Natural killer cell treated with Interleukin-12 subunit alpha and Interleukin-12 subunit beta and Interleukin-15 and Interleukin-18, amount 100 ng/mL, for 72 hours (primary cell): ENCODE data around the gene IGF2BP1. TPM values are rescaled to one million over a fixed set of nuclear protein-coding genes. Genes with fewer than 3 reads are reported as not detected.
"Not testable (repeated sequence)": the region's sequence is repeated elsewhere in the genome, so short reads cannot be mapped to it uniquely, and the experiment has no call there.

Experiments
- ATAC-seq, 2 donors: fragments of 150-1000 bp; cut with Tn5 transposase in 1 of 2; sonication (Bioruptor Pico), chemical (Tn5 transposase) in 1 of 2; 2 replicates each; pipeline ENCODE4 v1.10.0; 2021
- DNase-seq: peaks from one replicate; pipeline ENCODE4 v3.0.0; 2022; ENCODE audit warnings: low spot score
- H3K27ac Mint-ChIP-seq, 2 donors: 1 replicate in 1 of 2; 2 replicates in 1 of 2; pipeline ENCODE4 v1.8.0; 2022; ENCODE audit warnings: mixed read lengths in 2 of 2, mild to moderate bottlenecking in 1 of 2, moderate library complexity in 1 of 2
- H3K27me3 Mint-ChIP-seq, 2 donors: 1 replicate in 1 of 2; 2 replicates in 1 of 2; pipeline ENCODE4 v1.8.0; 2022; ENCODE audit warnings: mixed read lengths in 2 of 2
- H3K36me3 Mint-ChIP-seq: one replicate; pipeline ENCODE4 v1.8.0; 2022; ENCODE audit warnings: mixed read lengths
- H3K4me1 Mint-ChIP-seq, 2 donors: 1 replicate in 1 of 2; 2 replicates in 1 of 2; pipeline ENCODE4 v1.8.0; 2022; ENCODE audit warnings: low read depth in 2 of 2, mixed read lengths in 2 of 2, mild to moderate bottlenecking in 1 of 2
- H3K4me3 Mint-ChIP-seq: one replicate; pipeline ENCODE4 v1.8.0; 2022; ENCODE audit warnings: mixed read lengths
- H3K9me3 Mint-ChIP-seq: 2 replicates; pipeline ENCODE4 v1.8.0; 2022; ENCODE audit warnings: mixed read lengths
- total RNA-seq, 2 donors: library from RNA; stranded (reverse); gene quantifications; one replicate each; pipeline ENCODE4 v1.2.3, GENCODE V29; 2022

The IGF2BP1 gene
- total RNA-seq, 2 donors from 2014 or later: 0.55 TPM; not detected in 1

DNA sequence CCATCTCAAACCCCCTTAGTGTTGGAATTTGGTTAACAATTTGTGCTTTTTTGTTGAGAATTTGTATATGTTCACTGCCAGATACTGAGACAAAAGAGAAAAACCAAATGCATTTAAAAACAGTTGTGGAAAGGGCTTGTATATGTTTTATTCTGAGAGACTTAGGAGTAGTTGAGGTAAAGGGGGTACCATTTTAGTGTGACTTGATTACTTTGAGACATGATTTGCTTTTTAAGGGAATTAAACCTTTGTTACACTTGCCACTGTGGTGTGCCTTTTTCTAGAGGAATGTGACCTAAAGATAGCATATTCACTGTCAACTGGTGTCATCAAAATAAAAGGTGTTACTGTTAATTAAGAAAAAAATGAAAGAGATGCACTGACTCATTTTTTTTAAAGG, 4.5 kb downstream of the IGF2BP1 start:
- Mint-ChIP-seq H3K27me3 (peaks cover 60 to 95% of the 10 kb centered on the region in 2 donors), H3K4me3 (no peak overlapping the region), H3K27ac (no peak overlapping the region), H3K9me3 (no peaks in the 10 kb centered on the region), H3K4me1 (peaks cover 13 to 14% of the 10 kb centered on the region in 2 donors), H3K36me3 (no peaks in the 10 kb centered on the region)
- no peak for DNase-seq
- ATAC-seq: no peak

- DNase-seq: no peak
- Mint-ChIP-seq H3K36me3 (no peaks in the 10 kb centered on the region), H3K27ac (no peak overlapping the region)
Observed at GRCh38 chr17:49002331-49002730, 5.1 kb downstream of the IGF2BP1 start.

DNA sequence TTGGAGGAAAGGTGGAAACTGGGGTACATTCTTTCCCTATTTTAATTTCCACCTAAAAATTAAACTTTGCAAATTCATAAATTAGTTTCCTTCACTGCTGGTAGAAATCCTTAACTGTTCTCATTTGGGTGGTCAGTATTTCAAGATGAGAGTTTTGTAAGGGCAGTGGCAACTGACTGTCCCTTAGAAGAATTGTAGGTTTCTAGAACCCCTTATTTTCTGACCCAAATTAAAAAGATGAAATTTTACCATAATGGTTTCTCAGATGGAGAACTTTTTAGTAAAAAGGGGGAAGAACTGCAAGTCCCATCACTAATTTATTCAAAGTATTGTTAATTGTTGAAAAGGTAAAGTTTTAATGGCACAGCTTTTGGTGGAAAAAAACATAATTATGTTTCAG, 5.6 kb downstream of the IGF2BP1 start:
- Mint-ChIP-seq H3K27me3 (peaks cover 63 to 95% of the 10 kb centered on the region in 2 donors), H3K4me1 (peaks cover 6 to 10% of the 10 kb centered on the region in 2 donors), H3K9me3 (no peaks in the 10 kb centered on the region), H3K27ac (no peak overlapping the region), H3K36me3 (no peaks in the 10 kb centered on the region), H3K4me3 (no peak overlapping the region)
- DNase-seq: no peak
- no peak for ATAC-seq

More at GRCh38 chr17:49002331-49002730, 5.1 kb downstream of the IGF2BP1 start:
- H3K27me3 Mint-ChIP-seq: peaks cover 62 to 95% of the 10 kb centered on the region in 2 donors
- no peak overlapping the region for H3K4me3 Mint-ChIP-seq
- H3K4me1 Mint-ChIP-seq: peaks cover 8 to 10% of the 10 kb centered on the region in 2 donors
- no peaks in the 10 kb centered on the region for H3K9me3 Mint-ChIP-seq
- no peak for ATAC-seq

GRCh38 chr17:49003557-49004511, 6.6 kb downstream of the IGF2BP1 start:
- no peak for ATAC-seq
- DNase-seq: no peak
- H3K27ac Mint-ChIP-seq: no peak overlapping the region
- no peaks in the 10 kb centered on the region for H3K9me3 Mint-ChIP-seq
- peaks cover 4 to 6% of the 10 kb centered on the region in 2 donors for H3K4me1 Mint-ChIP-seq
- peaks cover 66 to 97% of the 10 kb centered on the region in 2 donors for H3K27me3 Mint-ChIP-seq
- no peak overlapping the region for H3K4me3 Mint-ChIP-seq
- H3K36me3 Mint-ChIP-seq: no peaks in the 10 kb centered on the region

- Mint-ChIP-seq H3K9me3 (no peaks in the 10 kb centered on the region), H3K4me3 (no peak overlapping the region), H3K27ac (no peak overlapping the region), H3K36me3 (no peaks in the 10 kb centered on the region), H3K4me1 (peaks cover 4 to 6% of the 10 kb centered on the region in 2 donors), H3K27me3 (peaks cover 53 to 87% of the 10 kb centered on the region in 2 donors)
- DNase-seq (no peak), ATAC-seq (no peak)
Observed at GRCh38 chr17:49005140-49005539, 8.0 kb downstream of the IGF2BP1 start.

- H3K4me1 Mint-ChIP-seq, H3K27ac Mint-ChIP-seq, H3K36me3 Mint-ChIP-seq, DNase-seq, ATAC-seq, H3K4me3 Mint-ChIP-seq, H3K9me3 Mint-ChIP-seq: not testable (repeated sequence)
- H3K27me3 Mint-ChIP-seq: peaks cover 49 to 72% of the 10 kb centered on the region in 2 donors
Observed at GRCh38 chr17:49008908-49009307, 11.7 kb downstream of the IGF2BP1 start.

- no peak for DNase-seq
Observed at GRCh38 chr17:49012769-49013255, 15.6 kb downstream of the IGF2BP1 start.

GRCh38 chr17:49013311-49014213, 16.4 kb downstream of the IGF2BP1 start:
- H3K9me3 Mint-ChIP-seq: no peaks in the 10 kb centered on the region

More at GRCh38 chr17:49012769-49013255, 15.6 kb downstream of the IGF2BP1 start:
- no peaks in the 10 kb centered on the region for H3K36me3 Mint-ChIP-seq
- H3K4me3 Mint-ChIP-seq: no peak overlapping the region
- ATAC-seq: no peak
- no peak overlapping the region for H3K27ac Mint-ChIP-seq
- peaks cover 0 to 2% of the 10 kb centered on the region in 2 donors for H3K4me1 Mint-ChIP-seq
- H3K9me3 Mint-ChIP-seq: no peaks in the 10 kb centered on the region
- H3K27me3 Mint-ChIP-seq: peaks cover 33 to 52% of the 10 kb centered on the region in 2 donors

GRCh38 chr17:49015179-49015923, 18.2 kb downstream of the IGF2BP1 start:
- H3K4me1 Mint-ChIP-seq: peaks cover 0 to 2% of the 10 kb centered on the region in 2 donors
- no peaks in the 10 kb centered on the region for H3K9me3 Mint-ChIP-seq
- no peak overlapping the region for H3K4me3 Mint-ChIP-seq
- ATAC-seq (no peak), DNase-seq (no peak)
- peaks cover 31 to 41% of the 10 kb centered on the region in 2 donors for H3K27me3 Mint-ChIP-seq
- H3K27ac Mint-ChIP-seq: no peak overlapping the region
- H3K36me3 Mint-ChIP-seq: no peaks in the 10 kb centered on the region

More at GRCh38 chr17:49013311-49014213, 16.4 kb downstream of the IGF2BP1 start:
- H3K4me3 Mint-ChIP-seq: no peak overlapping the region
- H3K27me3 Mint-ChIP-seq: peaks cover 33 to 48% of the 10 kb centered on the region in 2 donors
- H3K4me1 Mint-ChIP-seq: peaks cover 0 to 2% of the 10 kb centered on the region in 2 donors
- H3K27ac Mint-ChIP-seq: no peak overlapping the region
- ATAC-seq (no peak), DNase-seq (no peak)
- no peaks in the 10 kb centered on the region for H3K36me3 Mint-ChIP-seq

- H3K4me3 Mint-ChIP-seq: no peak overlapping the region
- no peaks in the 10 kb centered on the region for H3K9me3 Mint-ChIP-seq
- no peak overlapping the region for H3K27ac Mint-ChIP-seq
- H3K27me3 Mint-ChIP-seq: peaks cover 27 to 33% of the 10 kb centered on the region in 2 donors
- no peak for DNase-seq
- ATAC-seq: no peak
- H3K4me1 Mint-ChIP-seq: peaks cover 0 to 2% of the 10 kb centered on the region in 2 donors
- H3K36me3 Mint-ChIP-seq: no peaks in the 10 kb centered on the region
Observed at GRCh38 chr17:49015924-49016774, 19.0 kb downstream of the IGF2BP1 start.

DNA sequence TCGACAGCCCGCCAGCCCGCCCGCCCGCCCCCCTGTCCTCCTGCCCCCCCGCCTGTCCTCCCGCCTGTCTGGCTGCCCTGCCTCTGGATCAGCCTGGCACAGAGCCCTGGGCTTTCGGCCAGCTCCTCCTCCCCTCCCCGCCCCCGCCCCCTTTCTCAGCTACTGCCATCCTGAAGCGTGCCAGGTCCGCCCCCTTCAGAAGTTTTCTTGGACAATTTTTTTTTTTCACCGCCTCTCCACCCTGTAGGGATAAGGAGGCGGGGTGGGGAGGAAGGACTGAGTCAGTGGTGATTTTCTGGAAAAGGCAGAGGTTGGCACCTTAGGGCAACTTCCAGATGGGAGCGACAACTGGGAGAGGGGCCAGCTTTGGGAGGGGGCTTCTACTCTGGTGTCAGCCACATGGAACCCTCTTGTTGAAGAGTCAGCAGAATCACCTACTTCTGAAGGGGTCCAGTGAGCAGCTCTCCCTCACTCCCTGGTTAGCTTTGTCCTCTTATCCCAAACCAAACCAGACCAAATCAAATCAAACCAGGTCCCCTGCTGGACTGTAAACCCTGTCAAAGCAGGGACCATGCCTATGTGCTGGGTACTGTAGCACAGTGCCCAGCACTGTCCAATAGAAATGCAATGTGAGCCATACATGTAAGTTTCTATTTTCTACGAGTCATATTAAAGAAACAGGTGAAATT, 19.7 kb downstream of the IGF2BP1 start:
- H3K27me3 Mint-ChIP-seq: peaks cover 24 to 28% of the 10 kb centered on the region in 2 donors
- H3K27ac Mint-ChIP-seq: no peak overlapping the region
- H3K9me3 Mint-ChIP-seq: no peaks in the 10 kb centered on the region
- H3K4me3 Mint-ChIP-seq: no peak overlapping the region
- no peak for DNase-seq
- H3K36me3 Mint-ChIP-seq: no peaks in the 10 kb centered on the region
- peaks cover 0 to 2% of the 10 kb centered on the region in 2 donors for H3K4me1 Mint-ChIP-seq
- no peak for ATAC-seq

DNA sequence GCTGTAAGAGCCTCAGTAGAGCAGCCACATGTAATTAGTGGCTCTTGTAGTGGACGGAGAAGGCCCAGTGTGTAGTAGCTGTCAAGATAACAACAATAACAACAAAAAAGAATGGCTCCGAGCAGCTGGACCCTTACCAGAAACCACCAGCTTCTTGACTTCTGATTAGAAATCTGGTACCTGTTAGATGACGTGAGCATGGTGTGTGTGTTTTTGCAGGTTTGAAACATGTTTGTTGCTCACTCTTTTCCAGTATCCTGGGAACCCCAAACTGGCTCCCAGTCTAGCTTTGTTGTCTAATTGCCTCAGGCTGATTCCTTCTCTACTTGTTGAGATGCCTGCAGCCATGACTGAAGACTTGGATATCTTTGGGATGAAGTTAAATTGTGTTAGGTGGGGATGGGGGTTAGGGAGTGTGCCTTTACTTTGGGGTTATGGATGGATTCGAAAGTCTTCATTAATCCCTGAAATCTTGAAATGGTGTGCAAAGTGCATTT, 21.0 kb downstream of the IGF2BP1 start:
- no peaks in the 10 kb centered on the region for H3K9me3 Mint-ChIP-seq
- no peaks in the 10 kb centered on the region for H3K36me3 Mint-ChIP-seq
- no peak for DNase-seq
- H3K4me3 Mint-ChIP-seq: no peak overlapping the region
- H3K27ac Mint-ChIP-seq: no peak overlapping the region
- H3K4me1 Mint-ChIP-seq: peaks cover 0 to 2% of the 10 kb centered on the region in 2 donors
- peaks cover 19% of the 10 kb centered on the region in 2 donors for H3K27me3 Mint-ChIP-seq
- ATAC-seq: no peak
